GM19468 (cell line): Measurements from ENCODE around the gene EN1.

Source experiments
- ATAC-seq: cut with Tn5 transposase; IDR thresholded peaks from one replicate; pipeline ENCODE4 v1.9.1; 2021; ENCODE audit warnings: mild to moderate bottlenecking, moderate library complexity, moderate number of reproducible peaks; ENCODE audit not compliant: unreplicated experiment; ENCODE audit errors: extremely low read depth

EN1 gene

GRCh38 chr2:118845005-118845521, 2.4 kb downstream of the EN1 start:
- ATAC-seq: no peak

GRCh38 chr2:118844261-118845004, 3.0 kb downstream of the EN1 start:
- ATAC-seq: no peak

DNA sequence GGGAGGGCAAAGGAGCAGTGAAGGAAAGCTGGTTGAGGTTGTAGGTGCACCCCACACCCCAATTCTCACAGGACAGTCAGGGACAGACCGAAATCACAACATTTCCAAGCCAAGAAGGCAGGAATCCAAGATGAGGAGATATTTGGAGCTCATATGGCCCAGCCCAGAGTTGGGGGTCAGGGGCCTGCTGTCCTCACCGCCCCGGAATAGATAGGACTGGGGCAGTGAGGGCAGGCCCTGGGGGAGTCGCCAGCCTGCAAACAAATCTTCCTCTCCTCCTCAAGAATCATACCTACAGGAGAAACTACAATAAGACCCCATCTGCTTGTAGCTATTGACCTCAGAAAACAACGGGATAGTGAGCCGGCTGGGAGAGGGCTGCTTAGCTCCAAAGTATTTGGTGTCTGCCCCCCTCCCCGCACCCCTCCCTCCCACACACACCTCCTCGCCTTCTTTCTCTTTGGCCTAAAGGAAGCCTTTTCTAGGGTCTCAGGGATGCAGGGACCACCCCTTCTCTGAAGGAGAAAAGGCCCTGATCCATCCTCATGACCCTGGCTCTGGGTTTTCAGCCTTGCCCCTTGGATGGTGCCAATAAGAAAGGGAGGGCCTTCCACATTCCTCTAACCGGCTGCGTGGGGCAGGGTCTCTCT, 3.8 kb downstream of the EN1 start:
- ATAC-seq: no peak

DNA sequence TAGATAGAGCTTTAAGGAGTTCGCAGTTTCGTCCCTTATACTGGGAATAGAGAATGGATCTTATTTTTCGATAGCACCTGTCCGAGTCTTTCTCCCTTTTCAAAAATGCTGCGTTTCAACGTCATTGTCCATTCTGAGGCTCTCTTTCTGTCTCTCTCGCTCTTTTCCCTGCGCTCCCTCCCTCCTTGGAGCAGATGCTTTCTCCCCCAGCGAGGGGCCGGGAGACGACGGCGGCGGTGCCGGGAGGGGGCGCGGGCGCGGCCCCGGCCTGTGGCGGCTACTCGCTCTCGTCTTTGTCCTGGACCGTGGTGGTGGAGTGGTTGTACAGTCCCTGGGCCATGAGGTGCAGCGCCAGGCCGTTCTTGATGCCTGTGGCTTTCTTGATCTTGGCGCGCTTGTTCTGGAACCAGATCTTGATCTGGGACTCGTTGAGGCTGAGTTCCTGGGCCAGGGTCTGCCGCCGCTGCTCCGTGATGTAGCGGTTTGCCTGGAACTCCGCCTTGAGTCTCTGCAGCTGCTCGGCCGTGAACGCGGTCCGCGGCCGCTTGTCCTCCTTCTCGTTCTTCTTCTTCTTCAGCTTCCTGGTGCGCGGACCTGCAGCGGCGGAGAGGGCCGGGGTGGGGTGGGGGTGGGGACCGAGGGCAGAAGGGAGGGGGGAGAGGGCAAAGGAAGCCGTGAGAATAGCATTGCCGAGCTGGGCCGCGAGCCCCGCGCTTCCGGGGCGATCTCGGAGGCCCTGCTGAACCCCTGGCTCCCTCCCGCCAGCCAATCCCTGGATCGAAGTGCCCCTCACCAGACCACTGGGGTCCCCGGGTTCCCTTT, 4.6 kb downstream of the EN1 start:
- no peak for ATAC-seq

GRCh38 chr2:118841828-118842461, 5.5 kb downstream of the EN1 start:
- no peak for ATAC-seq

DNA sequence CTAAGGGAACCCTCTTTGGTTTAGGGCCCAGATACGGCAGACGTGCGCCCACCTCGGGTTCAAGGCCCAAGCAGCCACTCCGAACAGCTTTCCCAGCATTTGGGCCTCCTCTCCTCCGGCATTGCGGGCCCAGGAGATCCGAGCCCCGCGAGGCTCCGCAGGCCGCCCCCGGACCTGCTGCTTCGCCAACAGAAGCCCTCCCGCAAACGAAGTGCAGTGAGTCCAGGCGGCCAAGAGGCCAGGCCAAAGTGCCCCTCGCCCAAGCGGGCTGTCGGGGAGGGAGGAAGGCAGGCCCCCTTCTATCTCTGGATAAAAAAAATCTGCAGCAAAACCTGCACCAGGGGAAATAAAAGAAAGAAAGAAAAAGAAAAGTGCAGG, 6.0 kb downstream of the EN1 start:
- ATAC-seq: no peak

DNA sequence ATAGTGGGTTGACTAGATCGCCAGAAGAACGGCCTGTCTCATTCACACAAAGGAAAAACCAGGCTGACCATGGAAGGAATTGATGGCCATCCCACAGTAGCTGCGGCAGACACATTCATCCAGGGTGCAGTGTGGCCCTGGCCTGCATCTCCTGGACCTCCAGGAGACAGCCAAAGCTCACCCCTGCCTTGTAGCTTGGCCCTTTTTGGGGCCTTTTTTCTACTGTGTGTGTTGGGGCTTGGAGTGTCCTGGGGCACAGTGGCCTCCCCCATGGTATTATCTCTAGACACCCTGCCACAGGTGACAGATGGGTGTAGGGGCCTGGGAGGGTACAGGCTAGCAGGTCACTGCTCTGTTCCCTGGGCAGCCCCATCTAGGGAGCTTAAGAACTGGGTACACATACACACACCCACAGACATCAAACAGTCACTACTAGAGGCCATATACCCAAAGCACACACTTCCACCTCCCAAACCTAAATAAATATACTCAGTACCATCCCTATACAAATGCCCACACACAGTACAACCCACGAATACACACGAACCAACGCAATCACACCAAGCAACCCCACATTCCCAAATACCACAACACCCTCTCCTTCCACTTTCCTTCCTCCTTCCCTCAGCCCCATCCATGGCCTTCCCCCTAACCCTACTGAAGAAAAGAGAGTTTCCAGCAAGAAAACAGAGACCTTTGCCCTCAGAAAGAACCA, 8.6 kb downstream of the EN1 start:
- no peak for ATAC-seq

DNA sequence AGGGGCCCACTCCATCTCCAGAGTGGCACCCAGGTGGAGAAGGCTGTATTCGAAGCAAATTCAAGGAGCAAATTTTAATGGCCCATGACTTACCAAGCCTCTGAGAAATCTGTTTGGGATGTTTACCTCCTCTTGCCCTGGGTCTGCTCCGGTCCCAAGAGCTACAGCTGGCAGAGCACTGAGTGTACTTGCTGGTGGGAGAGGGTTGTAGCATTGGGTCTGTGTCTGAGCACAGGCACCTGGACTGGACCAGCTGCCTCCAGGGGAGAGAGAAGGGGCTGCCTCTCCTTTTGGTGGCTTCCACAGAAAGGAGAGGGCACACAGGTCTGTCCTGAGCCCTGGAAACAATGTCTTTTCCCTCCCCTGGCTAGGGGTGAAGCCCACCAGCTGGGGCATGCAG, 9.8 kb downstream of the EN1 start:
- ATAC-seq: no peak

DNA sequence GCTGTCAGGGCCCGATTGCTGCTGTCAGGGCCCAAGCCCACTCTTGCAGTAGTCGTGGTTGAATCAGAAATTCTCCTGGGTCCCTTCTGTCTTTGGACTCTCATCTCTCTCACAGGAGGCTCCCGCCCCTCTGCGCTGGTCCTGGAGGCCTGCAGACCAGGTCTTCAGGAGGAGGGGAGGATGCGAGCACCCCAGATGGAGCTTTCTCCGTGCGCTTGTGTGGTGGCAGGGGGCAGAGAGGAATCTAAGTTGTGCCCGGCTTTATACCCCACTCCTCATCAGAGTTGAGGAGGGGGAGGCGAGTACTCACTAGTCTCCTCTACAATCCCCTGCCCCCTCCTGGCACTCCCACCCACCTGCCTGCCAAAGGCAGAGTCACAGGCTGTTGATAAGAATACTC, 10.4 kb downstream of the EN1 start:
- ATAC-seq: no peak

DNA sequence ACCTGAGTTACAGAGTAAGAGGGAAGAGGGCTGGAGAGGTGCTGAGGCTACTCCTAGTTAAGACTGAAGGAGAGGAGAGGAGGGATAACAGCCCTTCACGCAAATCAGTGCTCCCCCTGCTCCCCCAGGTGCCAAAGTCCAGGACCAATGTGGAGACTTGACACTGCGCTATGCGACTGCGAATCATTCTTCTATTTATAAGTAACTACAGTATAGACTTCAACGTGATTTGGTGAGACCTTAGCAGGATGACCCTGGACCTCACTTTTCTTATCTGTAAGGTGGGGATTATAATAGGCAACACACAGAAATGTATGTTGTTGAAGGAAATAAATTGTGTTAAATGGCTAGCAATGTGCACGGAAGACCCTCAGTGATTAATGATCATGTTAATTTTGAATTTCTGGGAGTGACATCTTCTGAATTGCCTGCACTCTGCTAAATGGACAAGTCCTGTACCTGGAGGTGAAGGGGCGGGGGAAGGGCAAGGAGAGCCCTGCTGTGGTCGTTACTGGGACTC, 11.0 kb downstream of the EN1 start:
- no peak for ATAC-seq

DNA sequence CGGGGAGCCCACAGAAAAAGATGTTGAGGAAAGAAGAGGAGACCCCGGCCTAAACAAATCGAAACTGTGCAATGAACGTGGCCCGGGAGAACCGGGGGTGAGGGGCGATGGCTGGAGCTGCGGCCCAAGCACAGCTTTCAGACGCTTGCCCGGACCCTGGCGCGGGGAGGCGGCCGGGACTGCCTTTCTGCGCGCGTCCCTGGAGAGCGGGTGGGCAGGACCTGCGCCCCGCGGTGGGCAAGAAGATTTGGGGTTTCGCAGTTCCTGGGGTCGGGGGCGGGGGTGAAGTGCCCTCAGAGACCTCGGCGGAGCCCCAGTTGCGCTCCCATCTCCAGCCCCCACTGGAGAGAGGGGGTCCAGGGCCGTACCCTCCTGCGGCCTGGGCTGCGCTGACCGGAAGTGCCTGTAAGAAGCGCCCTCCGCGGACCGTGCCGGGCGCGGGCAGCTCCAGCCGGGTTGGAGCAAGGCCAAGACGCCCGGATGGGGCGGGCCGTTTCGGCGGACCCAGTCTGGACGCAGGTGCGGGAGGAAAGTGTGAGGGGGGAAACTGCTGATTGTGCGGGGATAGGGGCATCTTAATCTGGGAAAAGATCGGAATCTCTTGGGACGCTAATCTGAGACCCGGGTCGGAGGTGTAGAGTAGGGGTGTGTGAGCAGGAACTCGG, 11.6 kb downstream of the EN1 start:
- no peak for ATAC-seq

DNA sequence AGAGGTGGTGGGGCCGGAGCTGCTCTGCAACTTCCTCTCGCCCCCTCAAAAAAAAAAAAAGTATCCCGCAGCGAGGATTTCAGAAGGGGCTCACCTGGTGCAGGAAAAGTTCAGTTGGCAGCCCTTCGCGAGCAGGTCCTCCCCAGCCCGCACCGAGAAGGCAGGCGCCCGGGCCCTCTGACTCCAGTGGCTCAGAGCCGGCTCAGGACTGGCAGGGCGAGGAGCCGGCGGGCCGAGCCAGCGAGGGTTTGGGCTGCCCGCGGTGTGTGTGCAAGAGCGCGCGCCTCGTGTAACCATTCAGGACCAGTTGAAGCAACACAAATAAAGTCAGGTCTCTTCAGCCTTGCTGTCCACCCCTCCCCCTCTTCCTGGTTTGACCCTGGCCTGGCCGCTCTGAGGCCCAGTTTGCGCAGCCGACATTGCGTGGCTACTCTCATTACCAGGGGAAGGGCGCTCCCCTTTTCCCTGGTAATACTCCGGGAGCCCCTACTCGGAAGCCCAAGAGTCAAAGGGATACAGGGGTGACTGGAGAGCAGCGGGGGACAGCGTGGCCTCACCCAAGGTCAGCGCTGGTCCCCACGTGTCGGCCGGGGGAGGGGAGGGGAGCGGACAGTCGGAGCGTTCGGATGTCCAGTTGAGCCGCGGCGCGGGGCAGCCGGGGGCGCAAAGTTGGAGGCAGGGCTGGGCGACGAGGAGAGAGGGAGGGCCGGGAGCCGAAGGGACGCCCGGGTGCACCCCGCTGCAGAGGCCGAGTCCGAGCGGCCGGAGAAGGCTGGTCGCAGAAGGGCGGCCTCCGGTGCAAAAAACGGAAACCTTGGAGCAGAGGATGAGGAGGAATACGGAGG, 12.3 kb downstream of the EN1 start:
- no peak for ATAC-seq

DNA sequence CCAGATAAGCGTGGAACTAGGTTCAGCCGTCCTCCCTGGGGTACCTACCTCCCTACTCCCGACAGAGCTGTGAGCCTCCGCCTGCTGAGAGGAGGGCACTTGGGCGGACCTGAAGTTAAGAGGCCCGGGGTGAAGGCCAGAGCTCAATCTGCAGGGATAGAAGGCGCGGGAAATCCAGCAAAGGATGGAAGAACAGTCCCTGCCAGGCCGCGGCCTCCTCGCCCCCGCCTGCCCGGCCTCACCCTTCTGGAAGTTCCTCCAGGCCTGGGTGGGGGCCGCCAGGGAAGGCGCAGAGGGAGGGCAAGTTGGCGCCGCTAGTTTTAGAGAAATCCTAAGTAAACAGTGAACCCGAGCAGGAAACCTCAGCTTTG, 13.0 kb downstream of the EN1 start:
- no peak for ATAC-seq

GRCh38 chr2:118833716-118834439, 13.6 kb downstream of the EN1 start:
- ATAC-seq: no peak

DNA sequence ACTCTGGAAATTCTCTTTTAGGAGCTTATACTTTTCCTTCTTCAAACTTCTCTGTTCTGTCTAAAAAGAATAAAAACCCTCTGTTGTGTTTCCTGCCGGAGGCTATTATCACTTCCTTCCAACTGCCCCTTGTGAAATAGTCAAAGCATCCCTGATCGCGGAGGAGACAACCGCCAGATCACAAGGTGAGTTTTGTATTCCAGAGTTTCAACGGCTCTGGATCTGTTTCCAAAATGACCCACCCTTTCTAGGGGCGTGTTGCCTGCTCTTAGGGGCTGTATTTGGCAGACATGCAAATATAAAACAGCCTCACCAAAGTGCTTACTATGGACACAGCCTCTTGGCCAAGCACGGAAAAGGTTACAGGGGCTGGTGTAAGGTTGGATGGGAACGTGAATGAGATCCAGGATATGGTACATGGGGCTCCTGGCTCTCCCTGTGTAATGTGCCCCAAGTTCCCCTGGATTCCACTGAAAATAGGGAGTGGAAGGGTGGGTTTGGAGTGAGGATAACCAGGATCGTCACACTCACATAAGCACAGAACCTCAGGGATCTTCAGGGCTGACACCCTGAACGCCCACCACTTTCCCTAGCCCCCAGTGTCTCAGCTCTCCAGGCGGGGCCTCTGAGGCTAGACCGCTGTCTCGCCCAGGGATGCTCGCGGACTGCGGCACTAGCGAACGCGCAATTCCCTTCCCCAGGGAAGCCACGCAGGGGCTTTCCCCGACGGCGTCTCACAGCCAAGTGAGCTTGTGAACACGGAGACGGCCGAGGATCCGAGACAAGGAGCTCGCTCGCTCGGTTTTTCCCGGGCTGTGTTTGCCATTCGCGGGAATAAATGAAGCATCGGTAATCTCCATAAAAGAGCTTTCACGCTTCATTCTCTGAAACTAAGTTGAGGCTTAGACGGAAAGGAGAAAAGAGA, 14.4 kb downstream of the EN1 start:
- ATAC-seq: no peak

GRCh38 chr2:118832071-118832790, 15.2 kb downstream of the EN1 start:
- no peak for ATAC-seq
